NCI-H446 treated with DMSO at 0.1 percent for 48 hours (cell line): ENCODE data around the gene WT1.

Source experiments
- DNase-seq: peaks from one replicate; lab custom pipeline; 2025; lab: John Stamatoyannopoulos, UW

Gene WT1

GRCh38 chr11:32438346-32438865 lies 3.1 kb upstream of the WT1 start:
- DNase-seq, result no peak

GRCh38 chr11:32437495-32438345 lies 2.4 kb upstream of the WT1 start:
- no peak for DNase-seq

- no peak for DNase-seq
These were observed 1.6 kb upstream of the WT1 start for GRCh38 chr11:32436751-32437494.

GRCh38 chr11:32435942-32436750 lies 807 bp upstream of the WT1 start:
- DNase-seq, result no peak

GRCh38 chr11:32435152-32435480 lies 223 bp downstream of the WT1 start:
- DNase-seq, result no peak

- no peak for DNase-seq
These were observed 785 bp downstream of the WT1 start for GRCh38 chr11:32434356-32435151.

- DNase-seq, result no peak
These were observed 1.4 kb downstream of the WT1 start for GRCh38 chr11:32433914-32434355.

GRCh38 chr11:32433101-32433913 lies 2.0 kb downstream of the WT1 start:
- no peak for DNase-seq

GRCh38 chr11:32432565-32432964 lies 2.8 kb downstream of the WT1 start:
- DNase-seq, result no peak

GRCh38 chr11:32430568-32431381 lies 4.6 kb downstream of the WT1 start:
- no peak for DNase-seq

- no peak for DNase-seq
These were observed 5.9 kb downstream of the WT1 start for GRCh38 chr11:32429477-32429876.

GRCh38 chr11:32428665-32429303 lies 6.6 kb downstream of the WT1 start:
- no peak for DNase-seq

- no peak for DNase-seq
These were observed 7.2 kb downstream of the WT1 start for GRCh38 chr11:32427935-32428664.

GRCh38 chr11:32427616-32427934 lies 7.8 kb downstream of the WT1 start:
- DNase-seq, result no peak

- no peak for DNase-seq
These were observed 8.3 kb downstream of the WT1 start for GRCh38 chr11:32426819-32427615.

- no peak for DNase-seq
These were observed 9.1 kb downstream of the WT1 start for GRCh38 chr11:32426192-32426591.

GRCh38 chr11:32425761-32426160 lies 9.6 kb downstream of the WT1 start:
- DNase-seq, result no peak

GRCh38 chr11:32422545-32422944 lies 12.8 kb downstream of the WT1 start:
- DNase-seq, result no peak
